Measurements from ENCODE around the gene ZNF155.

DNA sequence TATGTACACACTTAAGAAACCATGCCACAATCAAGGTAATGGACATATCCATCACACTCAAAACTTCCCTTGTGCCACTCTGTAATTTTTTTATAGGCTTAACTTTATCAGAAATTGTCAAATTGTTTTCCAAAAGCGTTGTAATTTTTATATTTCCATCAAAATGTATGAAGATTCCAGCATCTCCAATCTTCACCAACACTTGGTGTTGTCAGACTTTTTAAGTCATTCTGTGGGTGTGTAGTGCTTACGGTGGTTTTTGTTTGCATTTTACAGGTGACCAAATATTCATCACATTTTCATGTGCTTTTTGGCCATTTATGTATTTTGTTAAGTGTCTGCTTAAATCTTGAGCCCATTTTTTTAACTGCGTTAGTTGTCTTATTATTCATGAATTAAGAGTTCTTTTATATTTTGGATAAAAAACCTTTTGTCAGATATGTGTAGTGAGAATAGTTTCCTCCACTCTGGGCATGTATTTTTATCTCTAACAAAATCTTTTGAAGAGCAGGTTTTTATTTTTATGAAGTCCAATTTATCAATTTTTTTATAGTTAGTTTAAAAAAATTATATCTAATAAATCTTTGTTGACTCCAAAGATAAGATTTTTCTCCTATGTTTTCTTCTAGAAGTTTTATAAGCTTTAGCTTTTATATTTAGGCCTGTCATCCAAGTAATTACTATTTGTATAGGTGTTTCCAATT, 44.3 kb upstream of the ZNF155 start:
- TF ChIP-seq POLR2A (IDR thresholded peaks at IDR 0.05; ENCODE audit: low read depth, low read length) (no peak), POLR2AphosphoS5 (IDR thresholded peaks at IDR 0.05; ENCODE audit: low read depth, low read length) (no peak)

Measured in GM12892 (cell line).